Glutamatergic neuron (in vitro differentiated cells): ENCODE results near the gene COX4I1. TPM values are rescaled to one million over a fixed set of nuclear protein-coding genes. Genes with fewer than 3 reads are reported as not detected.
"Not testable (repeated sequence)": the region's sequence is repeated elsewhere in the genome, so short reads cannot be mapped to it uniquely, and the experiment has no call there.

Source experiments
- DNase-seq: peaks from one replicate; pipeline ENCODE4 v3.0.0; 2022
- H3K27ac Mint-ChIP-seq: one replicate; pipeline ENCODE4 v1.8.0; 2020; ENCODE audit warnings: mild to moderate bottlenecking, mixed read lengths, inconsistent platforms; ENCODE audit not compliant: unreplicated experiment
- H3K27me3 Mint-ChIP-seq: one replicate; pipeline ENCODE4 v1.8.0; 2020; ENCODE audit warnings: mild to moderate bottlenecking, moderate library complexity, mixed read lengths, inconsistent platforms; ENCODE audit not compliant: unreplicated experiment
- H3K36me3 Mint-ChIP-seq: one replicate; pipeline ENCODE4 v1.8.0; 2020; ENCODE audit warnings: mild to moderate bottlenecking, mixed read lengths, inconsistent platforms; ENCODE audit not compliant: unreplicated experiment
- H3K4me1 Mint-ChIP-seq: one replicate; pipeline ENCODE4 v1.8.0; 2020; ENCODE audit warnings: mild to moderate bottlenecking, low read depth, mixed read lengths, inconsistent platforms; ENCODE audit not compliant: unreplicated experiment
- H3K4me3 Mint-ChIP-seq: one replicate; pipeline ENCODE4 v1.8.0; 2020; ENCODE audit warnings: mild to moderate bottlenecking, mixed read lengths, inconsistent platforms; ENCODE audit not compliant: unreplicated experiment
- H3K9me3 Mint-ChIP-seq: one replicate; pipeline ENCODE4 v1.8.0; 2020; ENCODE audit warnings: mild to moderate bottlenecking, moderate library complexity, mixed read lengths, inconsistent platforms; ENCODE audit not compliant: unreplicated experiment
- CTCF ChIP-seq: fragments of 200-600 bp; sonication (generic); IDR thresholded peaks from one replicate; pipeline ENCODE4 v1.5.0; 2021; ENCODE audit not compliant: partially characterized antibody, unreplicated experiment
- total RNA-seq: library from RNA; stranded (reverse); fragmentation: NEBNext Ultra II Directional; extraction: Animal tissue kit (Norgen Biotek cat#: 25700); gene quantifications from one replicate; pipeline ENCODE4 v1.2.1, GENCODE V29; 2021; ENCODE audit not compliant: unreplicated experiment

Gene COX4I1
- total RNA-seq, 1 donor from 2014 or later, result 544 TPM

GRCh38 chr16:85834741-85835140 lies 35.2 kb downstream of the COX4I1 start:
- DNase-seq, result no peak
- H3K9me3 Mint-ChIP-seq, result peaks cover 4% of the 10 kb centered on the region
- H3K36me3 Mint-ChIP-seq, result peaks cover 9% of the 10 kb centered on the region
- TF ChIP-seq CTCF, result no peak
- peaks cover 6% of the 10 kb centered on the region for H3K4me1 Mint-ChIP-seq
- H3K27ac Mint-ChIP-seq, result no peak overlapping the region
- H3K27me3 Mint-ChIP-seq, result peaks cover 6% of the 10 kb centered on the region
- H3K4me3 Mint-ChIP-seq, result no peak overlapping the region

GRCh38 chr16:85835227-85835751 lies 35.8 kb downstream of the COX4I1 start:
- H3K4me1 Mint-ChIP-seq, result peaks cover 6% of the 10 kb centered on the region
- TF ChIP-seq CTCF, result no peak
- peaks cover 6% of the 10 kb centered on the region for H3K27me3 Mint-ChIP-seq
- no peak overlapping the region for H3K27ac Mint-ChIP-seq
- H3K4me3 Mint-ChIP-seq, result no peak overlapping the region
- no peak for DNase-seq
- H3K36me3 Mint-ChIP-seq, result peaks cover 9% of the 10 kb centered on the region
- H3K9me3 Mint-ChIP-seq, result peaks cover 4% of the 10 kb centered on the region

GRCh38 chr16:85835956-85836705 lies 36.6 kb downstream of the COX4I1 start:
- H3K9me3 Mint-ChIP-seq, result peaks cover 4% of the 10 kb centered on the region
- H3K4me3 Mint-ChIP-seq, result no peak overlapping the region
- H3K27ac Mint-ChIP-seq, result no peak overlapping the region
- no peak for DNase-seq
- peaks cover 9% of the 10 kb centered on the region for H3K36me3 Mint-ChIP-seq
- H3K27me3 Mint-ChIP-seq, result peaks cover 6% of the 10 kb centered on the region
- peaks cover 6% of the 10 kb centered on the region for H3K4me1 Mint-ChIP-seq
- TF ChIP-seq CTCF, result no peak

- TF ChIP-seq CTCF, result no peak
- H3K9me3 Mint-ChIP-seq, result peaks cover 4% of the 10 kb centered on the region
- peaks cover 6% of the 10 kb centered on the region for H3K27me3 Mint-ChIP-seq
- DNase-seq, result no peak
- H3K27ac Mint-ChIP-seq, result no peak overlapping the region
- H3K36me3 Mint-ChIP-seq, result peaks cover 9% of the 10 kb centered on the region
- H3K4me3 Mint-ChIP-seq, result no peak overlapping the region
- H3K4me1 Mint-ChIP-seq, result peaks cover 6% of the 10 kb centered on the region
These were observed 37.4 kb downstream of the COX4I1 start for GRCh38 chr16:85836706-85837582.

- not testable (repeated sequence) for H3K27me3 Mint-ChIP-seq
These were observed 38.2 kb downstream of the COX4I1 start for GRCh38 chr16:85837654-85838053.

More at GRCh38 chr16:85837654-85838053, 38.2 kb downstream of the COX4I1 start:
- DNase-seq, H3K36me3 Mint-ChIP-seq, H3K9me3 Mint-ChIP-seq, H3K4me3 Mint-ChIP-seq, H3K4me1 Mint-ChIP-seq, H3K27ac Mint-ChIP-seq: not testable (repeated sequence)
